OCI-LY7 (cell line): Measurements from ENCODE around the gene NOL8. TPM values are rescaled to one million over a fixed set of nuclear protein-coding genes. Genes with fewer than 3 reads are reported as not detected.

ENCODE experiments used
- BruUV-seq: library from RNA; stranded (reverse); fragments of 400-500 nt; replicated peaks from 2 replicates; lab custom pipeline; 2021; lab: Mats Ljungman, UMichigan
- CTCF ChIA-PET: fragments of 300-600 bp; sonication (Branson Sonifier 250); formaldehyde crosslinking; loops from one replicate; lab custom pipeline; 2022; ENCODE audit warnings: antibody characterized with exemption; ENCODE audit not compliant: unreplicated experiment; lab: Charles Lee
- POLR2A ChIA-PET: fragments of 300-600 bp; sonication (Branson Sonifier 250); formaldehyde crosslinking; loops from one replicate; lab custom pipeline; 2022; ENCODE audit warnings: antibody characterized with exemption; lab: Charles Lee
- DNase-seq: peaks from one replicate; pipeline ENCODE4 v3.0.0-alpha.2; 2015; ENCODE audit warnings: low spot score
- H2AFZ ChIP-seq: fragments of 200-600 bp; sonication (generic), shearing (Covaris generic); 2 replicates; pipeline ENCODE4 v1.6.1; 2014; ENCODE audit warnings: mild to moderate bottlenecking, antibody characterized with exemption, low read length, moderate library complexity
- H3K27ac ChIP-seq: fragments of 200-600 bp; sonication (generic); 2 replicates; pipeline ENCODE4 v1.5.1; 2014; ENCODE audit warnings: mixed run types, low read depth, mild to moderate bottlenecking, moderate library complexity, low read length, inconsistent platforms; ENCODE audit not compliant: poor library complexity, severe bottlenecking
- H3K36me3 ChIP-seq: fragments of 200-600 bp; sonication (generic); 2 replicates; pipeline ENCODE4 v1.6.1; 2014; ENCODE audit warnings: mild to moderate bottlenecking, antibody characterized with exemption, low read length, moderate library complexity, mixed read lengths; ENCODE audit not compliant: insufficient read depth
- H3K4me1 ChIP-seq: fragments of 200-600 bp; sonication (generic); 2 replicates; pipeline ENCODE4 v1.5.1; 2014; ENCODE audit warnings: mild to moderate bottlenecking, low read length; ENCODE audit not compliant: insufficient read depth, poor library complexity, severe bottlenecking
- H3K4me2 ChIP-seq: fragments of 200-600 bp; sonication (generic); 2 replicates; pipeline ENCODE4 v1.6.1; 2014; ENCODE audit warnings: mild to moderate bottlenecking, low read length
- H3K4me3 ChIP-seq: fragments of 200-600 bp; sonication (generic); 2 replicates; pipeline ENCODE4 v1.5.1; 2014; ENCODE audit warnings: mild to moderate bottlenecking, low read depth, low read length; ENCODE audit not compliant: poor library complexity, severe bottlenecking
- H3K79me2 ChIP-seq: fragments of 200-600 bp; sonication (generic); 2 replicates; pipeline ENCODE4 v1.6.1; 2016; ENCODE audit warnings: low read depth, mild to moderate bottlenecking, low read length, moderate library complexity, mixed read lengths; ENCODE audit not compliant: insufficient read depth
- H3K9me2 ChIP-seq: fragments of 200-600 bp; sonication (generic); 2 replicates; pipeline ENCODE4 v1.6.1; 2016; ENCODE audit warnings: mild to moderate bottlenecking, low read length, mixed read lengths; ENCODE audit not compliant: insufficient read depth
- H3K9me3 ChIP-seq: fragments of 200-600 bp; sonication (generic); 2 replicates; pipeline ENCODE4 v1.6.1; 2014; ENCODE audit warnings: mild to moderate bottlenecking, mixed run types, low read length, mixed read lengths
- H4K20me1 ChIP-seq: fragments of 200-600 bp; sonication (generic); 2 replicates; pipeline ENCODE4 v1.6.1; 2014; ENCODE audit warnings: mild to moderate bottlenecking, antibody characterized with exemption, low read length, moderate library complexity, mixed read lengths; ENCODE audit not compliant: insufficient read depth
- EZH2phosphoT487 ChIP-seq: fragments of 200-600 bp; sonication (generic); IDR thresholded peaks from 2 replicates; pipeline ENCODE4 v1.6.1; 2018; ENCODE audit warnings: low read depth, borderline replicate concordance, mild to moderate bottlenecking, mixed run types, antibody characterized with exemption, low read length, moderate library complexity, mixed read lengths
- intact Hi-C: fragments of 100-400 bp; cut with micrococcal nuclease; formaldehyde crosslinking; loops from one replicate; pipeline ENCODE4 v1.10.0; 2022; ENCODE audit not compliant: unreplicated experiment
- microRNA-seq: library from miRNA; unstranded; fragments of <30 nt; microRNA quantifications from one replicate; pipeline ENCODE4 v1.2.0, GENCODE V29; 2022; ENCODE audit warnings: borderline replicate concordance
- small RNA-seq: library from RNA; depleted of rRNA; stranded (forward); fragments of <200 nt; gene quantifications from one replicate; pipeline ENCODE3, GENCODE V24; 2014
- total RNA-seq, 2 experiments: library from RNA; depleted of rRNA in 1 of 2; stranded (reverse); fragments of >200 nt in 1 of 2; shearing (Covaris generic) in 1 of 2; gene quantifications; 2 replicates each; pipeline ENCODE4 v1.2.3, GENCODE V29; 2014 to 2022
- TF ChIP-seq, protein P1 (sequence below): fragments of 200-600 bp; sonication (generic); conservative IDR thresholded peaks from 2 replicates; pipeline ENCODE4 v1.5.1; 2014; ENCODE audit warnings: mild to moderate bottlenecking, antibody characterized with exemption, low read length, moderate library complexity, mixed read lengths

NOL8 gene
- total RNA-seq, 2 experiments from 2014 or later: 29.3 to 63.6 TPM

DNA sequence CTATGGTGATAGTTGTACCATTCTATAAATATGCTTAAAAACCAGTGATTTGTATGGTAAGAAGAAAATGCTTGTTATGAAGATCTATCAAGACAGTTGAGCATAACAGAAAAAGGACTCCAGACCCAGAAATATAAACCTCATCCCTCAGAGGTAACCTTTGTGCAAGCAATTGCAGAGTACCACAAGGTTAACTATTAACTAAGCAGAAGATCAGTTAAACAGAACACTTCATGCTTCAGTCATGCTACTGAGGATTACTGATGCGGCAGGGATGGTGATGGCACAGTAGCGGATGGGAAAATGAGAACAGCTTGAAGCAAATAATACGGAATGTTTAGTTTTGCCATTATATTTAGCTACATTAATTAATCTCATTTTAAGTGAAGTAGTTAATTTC lies 77.2 kb downstream of the NOL8 start:
- Histone ChIP-seq H3K27ac (no peak overlapping the region), H3K9me3 (no peaks in the 10 kb centered on the region), H3K4me1 (no peaks in the 10 kb centered on the region), H3K36me3 (peaks cover 100% of the 10 kb centered on the region), H2AFZ (no peak overlapping the region), H3K4me3 (no peak overlapping the region), H3K4me2 (no peak overlapping the region), H3K79me2 (no peaks in the 10 kb centered on the region), H4K20me1 (no peaks in the 10 kb centered on the region; the same call in 1 of the 2 replicates), H3K9me2 (no peaks in the 10 kb centered on the region)
- ChIA-PET POLR2A (interaction anchor here (0.6 kb wide), 2 partner anchors 15 to 127 kb away, joined by 3 read pairs; no protein-coding TSS in a partner anchor), CTCF (no interaction called here)
- no peak for DNase-seq
- BruUV-seq: no TSS peak
- TF ChIP-seq, protein P1, sequence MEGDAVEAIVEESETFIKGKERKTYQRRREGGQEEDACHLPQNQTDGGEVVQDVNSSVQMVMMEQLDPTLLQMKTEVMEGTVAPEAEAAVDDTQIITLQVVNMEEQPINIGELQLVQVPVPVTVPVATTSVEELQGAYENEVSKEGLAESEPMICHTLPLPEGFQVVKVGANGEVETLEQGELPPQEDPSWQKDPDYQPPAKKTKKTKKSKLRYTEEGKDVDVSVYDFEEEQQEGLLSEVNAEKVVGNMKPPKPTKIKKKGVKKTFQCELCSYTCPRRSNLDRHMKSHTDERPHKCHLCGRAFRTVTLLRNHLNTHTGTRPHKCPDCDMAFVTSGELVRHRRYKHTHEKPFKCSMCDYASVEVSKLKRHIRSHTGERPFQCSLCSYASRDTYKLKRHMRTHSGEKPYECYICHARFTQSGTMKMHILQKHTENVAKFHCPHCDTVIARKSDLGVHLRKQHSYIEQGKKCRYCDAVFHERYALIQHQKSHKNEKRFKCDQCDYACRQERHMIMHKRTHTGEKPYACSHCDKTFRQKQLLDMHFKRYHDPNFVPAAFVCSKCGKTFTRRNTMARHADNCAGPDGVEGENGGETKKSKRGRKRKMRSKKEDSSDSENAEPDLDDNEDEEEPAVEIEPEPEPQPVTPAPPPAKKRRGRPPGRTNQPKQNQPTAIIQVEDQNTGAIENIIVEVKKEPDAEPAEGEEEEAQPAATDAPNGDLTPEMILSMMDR: no peak
- no peak for TF ChIP-seq EZH2phosphoT487
- intact Hi-C loops: loop anchor here (10.0 kb wide), 1 partner anchor 113 kb away; no protein-coding TSS in a partner anchor

Small RNA genes within 50 kb of the gene (microRNA-seq; reads per million reads assigned to microRNA genes)
- gene MIR3651: 31.8 reads per million, percentile 38 among the genes with 10 or more reads in this experiment

Small RNA genes within 50 kb of the gene (small RNA-seq; reads per million reads assigned to genes)
- not detected for gene MIR3651
- gene SNORA84: 2.4 reads per million, percentile 81 among the genes with 10 or more reads in this experiment

Other genes starting within 250 kb of the NOL8 start
- gene SPTLC1, start 209.9 kb downstream of the NOL8 start, total RNA-seq (2014; rRNA removed; shearing (Covaris generic)): 42.2 and 48.1 TPM in 2 replicates
- gene SPTLC1, start 209.9 kb downstream of the NOL8 start, total RNA-seq (2022): 46.6 and 48.7 TPM in 2 replicates
- 352 and 392 TPM in 2 replicates for gene IARS1, start 31.7 kb downstream of the NOL8 start, total RNA-seq (2014; rRNA removed; shearing (Covaris generic))
- 330 and 336 TPM in 2 replicates for gene IARS1, start 31.7 kb downstream of the NOL8 start, total RNA-seq (2022)
- 30.9 and 42.0 TPM in 2 replicates for gene CENPP, start 603 bp upstream of the NOL8 start, total RNA-seq (2014; rRNA removed; shearing (Covaris generic))
- 25.4 and 30.4 TPM in 2 replicates for gene CENPP, start 603 bp upstream of the NOL8 start, total RNA-seq (2022)
- not detected in 2 replicates for gene OGN, start 79.2 kb upstream of the NOL8 start, total RNA-seq (2014; rRNA removed; shearing (Covaris generic))
- not detected in 2 replicates for gene OGN, start 79.2 kb upstream of the NOL8 start, total RNA-seq (2022)
- not detected in 2 replicates for gene OMD, start 99.1 kb upstream of the NOL8 start, total RNA-seq (2014; rRNA removed; shearing (Covaris generic))
- gene OMD, start 99.1 kb upstream of the NOL8 start, total RNA-seq (2022): not detected in 2 replicates
- not detected in 2 replicates for gene ASPN, start 157.2 kb upstream of the NOL8 start, total RNA-seq (2014; rRNA removed; shearing (Covaris generic))
- gene ASPN, start 157.2 kb upstream of the NOL8 start, total RNA-seq (2022): not detected in 2 replicates
- gene ECM2, start 210.6 kb upstream of the NOL8 start, total RNA-seq (2014; rRNA removed; shearing (Covaris generic)): not detected in 2 replicates
- gene ECM2, start 210.6 kb upstream of the NOL8 start, total RNA-seq (2022): not detected in 2 replicates